Testis (tissue), 3 donors: ENCODE data around the gene EFCAB8. TPM values are rescaled to one million over a fixed set of nuclear protein-coding genes. Genes with fewer than 3 reads are reported as not detected.

Source experiments
- DNase-seq: peaks from one replicate; pipeline ENCODE4 v3.0.0-alpha.2; 2019
- H3K27ac ChIP-seq, 2 donors: fragments of 200-600 bp; sonication (generic); one replicate each; pipeline ENCODE4 v1.5.1; 2019
- H3K27me3 ChIP-seq: fragments of 200-600 bp; sonication (generic); one replicate; pipeline ENCODE4 v1.5.1; 2019
- H3K36me3 ChIP-seq: fragments of 200-600 bp; sonication (generic); one replicate; pipeline ENCODE4 v1.5.1; 2017; ENCODE audit warnings: low read depth; ENCODE audit errors: missing control alignments
- H3K4me1 ChIP-seq: fragments of 200-600 bp; sonication (generic); one replicate; pipeline ENCODE4 v1.5.1; 2019
- H3K4me3 ChIP-seq, 2 donors: fragments of 200-600 bp; sonication (generic); one replicate each; pipeline ENCODE4 v1.5.1; 2017 to 2019
- H3K9me3 ChIP-seq: fragments of 200-600 bp; sonication (generic); one replicate; pipeline ENCODE4 v1.5.1; 2017
- POLR2A ChIP-seq: fragments of 450-650 bp; IDR thresholded peaks from one replicate; pipeline ENCODE4 v1.6.1; 2017; ENCODE audit warnings: antibody characterized with exemption, mild to moderate bottlenecking, moderate library complexity
- WGBS, 2 donors: methylation state at CpG; one replicate each; pipeline ENCODE4 v1.1.5; 2018; 5-methylcytosine and 5-hydroxymethylcytosine counted together
- intact Hi-C: fragments of 100-400 bp; cut with DNase I; formaldehyde crosslinking; loops from one replicate; pipeline ENCODE4 v1.15.1; 2023; ENCODE audit warnings: low total_unique reads
- polyA plus RNA-seq: library from polyadenylated mRNA; stranded (reverse); fragments of 350-450 nt; fragmentation: Illumina TruSeq; extraction: RNeasy Lipid Tissue Mini Kit (QIAGEN cat#74804); gene quantifications from one replicate; pipeline ENCODE4 v1.2.3, GENCODE V29; 2014; ENCODE audit warnings: low read depth, low replicate concordance; ENCODE audit not compliant: insufficient read depth
- total RNA-seq, 2 donors: library from RNA; depleted of rRNA; stranded (reverse); fragments of >200 nt; gene quantifications; one replicate each; pipeline ENCODE4 v1.2.3, GENCODE V29; 2016
- TF ChIP-seq, protein P1 (sequence below), 3 experiments: fragments of 450-650 bp in 2 of 3; fragments of 200-600 bp in 1 of 3; sonication (generic) in 1 of 3; IDR thresholded peaks; one replicate each; pipeline ENCODE4 v1.5.1; 2016 to 2019; ENCODE audit warnings: antibody characterized with exemption in 3 of 3, mild to moderate bottlenecking in 2 of 3, moderate library complexity in 1 of 3

EFCAB8 gene
- total and polyA plus RNA-seq, 3 donors from 2014 or later, result 4.9 to 9.5 (median 6.3) TPM

DNA sequence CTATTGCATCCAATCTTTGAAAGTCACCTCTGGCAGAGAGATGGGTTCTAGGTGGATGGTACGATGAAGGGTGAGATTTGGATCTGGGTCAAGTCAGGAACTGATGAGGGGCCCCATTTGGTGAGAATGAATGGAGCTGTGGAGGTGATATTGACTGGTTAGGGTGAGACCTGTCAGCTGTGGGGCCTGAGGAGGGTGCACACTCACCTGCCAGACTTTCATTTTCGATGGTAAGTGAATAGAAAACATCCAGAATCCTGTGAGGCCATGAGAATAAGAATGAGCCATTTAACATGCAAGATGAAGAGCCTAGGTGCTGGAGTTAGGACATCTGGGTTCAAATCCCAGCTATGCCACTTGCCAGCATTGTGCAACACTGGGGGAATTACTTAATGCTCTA lies 138.7 kb downstream of the EFCAB8 start:
- no peaks in the 10 kb centered on the region for H3K27me3 ChIP-seq
- H3K27ac ChIP-seq, result no peak overlapping the region
- H3K4me3 ChIP-seq, result no peak overlapping the region
- DNase-seq, result no peak
- TF ChIP-seq, protein P1, sequence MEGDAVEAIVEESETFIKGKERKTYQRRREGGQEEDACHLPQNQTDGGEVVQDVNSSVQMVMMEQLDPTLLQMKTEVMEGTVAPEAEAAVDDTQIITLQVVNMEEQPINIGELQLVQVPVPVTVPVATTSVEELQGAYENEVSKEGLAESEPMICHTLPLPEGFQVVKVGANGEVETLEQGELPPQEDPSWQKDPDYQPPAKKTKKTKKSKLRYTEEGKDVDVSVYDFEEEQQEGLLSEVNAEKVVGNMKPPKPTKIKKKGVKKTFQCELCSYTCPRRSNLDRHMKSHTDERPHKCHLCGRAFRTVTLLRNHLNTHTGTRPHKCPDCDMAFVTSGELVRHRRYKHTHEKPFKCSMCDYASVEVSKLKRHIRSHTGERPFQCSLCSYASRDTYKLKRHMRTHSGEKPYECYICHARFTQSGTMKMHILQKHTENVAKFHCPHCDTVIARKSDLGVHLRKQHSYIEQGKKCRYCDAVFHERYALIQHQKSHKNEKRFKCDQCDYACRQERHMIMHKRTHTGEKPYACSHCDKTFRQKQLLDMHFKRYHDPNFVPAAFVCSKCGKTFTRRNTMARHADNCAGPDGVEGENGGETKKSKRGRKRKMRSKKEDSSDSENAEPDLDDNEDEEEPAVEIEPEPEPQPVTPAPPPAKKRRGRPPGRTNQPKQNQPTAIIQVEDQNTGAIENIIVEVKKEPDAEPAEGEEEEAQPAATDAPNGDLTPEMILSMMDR (IDR thresholded peaks at IDR 0.05), result no peak
- TF ChIP-seq POLR2A, result no peak
- H3K9me3 ChIP-seq, result no peaks in the 10 kb centered on the region
- intact Hi-C loops, result no loop called here
- no peaks in the 10 kb centered on the region for H3K36me3 ChIP-seq
- H3K4me1 ChIP-seq, result no peaks in the 10 kb centered on the region
- 79 to 81% methylated on average over 2 of the region's 2 CpGs for WGBS, 2 donors

DNA sequence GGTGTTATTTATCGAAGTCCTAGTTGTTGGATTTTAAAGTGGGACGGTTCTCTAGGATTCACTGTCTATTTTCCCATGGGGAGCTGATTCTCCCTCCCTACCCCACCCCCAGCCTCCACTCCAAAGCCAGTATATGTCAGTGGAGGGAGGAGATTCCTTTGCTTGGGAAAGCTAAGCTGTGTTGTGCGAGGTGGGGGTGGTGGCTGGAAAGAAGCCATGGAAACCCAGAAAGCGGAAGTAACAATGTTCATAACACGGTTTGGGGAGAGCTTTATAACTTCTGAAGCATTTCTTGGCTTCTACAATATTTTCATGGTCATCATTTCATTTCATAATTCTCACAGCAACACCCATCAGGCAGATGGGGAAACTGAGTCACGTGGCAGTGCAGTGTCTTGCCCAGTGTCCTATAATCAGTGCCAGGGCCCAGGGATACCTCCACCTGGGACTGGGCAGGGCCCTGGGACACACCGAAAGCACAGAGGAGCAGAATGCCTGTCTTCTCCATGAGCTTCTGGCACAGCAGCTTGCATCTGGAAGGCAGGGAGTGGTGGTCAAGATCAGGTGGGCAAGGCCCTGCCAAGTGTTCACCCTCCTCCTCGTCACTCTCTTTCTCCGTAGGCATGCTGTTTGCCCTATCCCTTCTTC lies 141.0 kb downstream of the EFCAB8 start:
- TF ChIP-seq, protein P1 (IDR thresholded peaks at IDR 0.05), result no peak
- Histone ChIP-seq H3K27ac (no peak overlapping the region), H3K27me3 (no peaks in the 10 kb centered on the region), H3K4me3 (no peak overlapping the region), H3K36me3 (no peaks in the 10 kb centered on the region), H3K9me3 (no peaks in the 10 kb centered on the region), H3K4me1 (no peaks in the 10 kb centered on the region)
- DNase-seq, result no peak
- WGBS, 2 donors, result 60% methylated on average over 9 of the region's 9 CpGs
- intact Hi-C loops, result no loop called here

DNA sequence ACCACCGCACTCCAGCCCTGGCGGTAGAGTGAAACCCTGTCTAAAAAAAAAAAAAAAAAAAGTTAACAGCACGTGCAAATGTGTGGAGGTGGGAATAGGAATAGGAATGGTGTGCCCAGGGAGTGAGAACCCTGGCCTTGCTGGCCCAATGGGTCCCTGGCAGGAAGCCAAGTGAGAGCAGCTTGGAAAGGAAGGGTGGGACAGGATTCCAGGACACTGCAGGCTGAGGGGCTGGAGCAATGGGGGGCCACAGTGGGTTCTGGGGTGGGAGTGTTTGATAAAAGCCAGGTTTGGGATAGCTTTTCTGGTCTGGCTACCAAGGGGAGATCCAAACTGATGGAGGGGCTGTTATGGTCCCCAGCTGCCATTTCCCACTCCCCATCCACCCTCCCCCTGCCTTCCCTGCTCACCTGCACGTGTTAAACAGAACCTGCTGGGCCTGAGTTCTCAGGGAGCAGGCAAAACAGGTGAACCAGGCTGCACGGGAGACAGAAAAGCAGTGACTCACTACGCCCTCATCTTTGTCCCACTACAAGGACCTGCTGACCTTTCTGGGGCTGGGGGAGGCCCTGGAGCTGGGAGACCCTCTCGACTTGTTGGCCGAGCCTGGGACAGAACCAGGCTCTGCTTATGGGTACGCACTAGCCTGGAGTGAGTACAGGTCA lies 142.2 kb downstream of the EFCAB8 start:
- H3K9me3 ChIP-seq, result no peaks in the 10 kb centered on the region
- H3K27me3 ChIP-seq, result no peaks in the 10 kb centered on the region
- H3K36me3 ChIP-seq, result no peaks in the 10 kb centered on the region
- DNase-seq, result no peak
- TF ChIP-seq, protein P1 (IDR thresholded peaks at IDR 0.05), result no peak
- no peak for TF ChIP-seq POLR2A
- H3K4me1 ChIP-seq, result no peaks in the 10 kb centered on the region
- H3K4me3 ChIP-seq, result no peak overlapping the region
- intact Hi-C loops, result no loop called here
- no peak overlapping the region for H3K27ac ChIP-seq
- 61 to 69% methylated on average over 9 of the region's 9 CpGs for WGBS, 2 donors

DNA sequence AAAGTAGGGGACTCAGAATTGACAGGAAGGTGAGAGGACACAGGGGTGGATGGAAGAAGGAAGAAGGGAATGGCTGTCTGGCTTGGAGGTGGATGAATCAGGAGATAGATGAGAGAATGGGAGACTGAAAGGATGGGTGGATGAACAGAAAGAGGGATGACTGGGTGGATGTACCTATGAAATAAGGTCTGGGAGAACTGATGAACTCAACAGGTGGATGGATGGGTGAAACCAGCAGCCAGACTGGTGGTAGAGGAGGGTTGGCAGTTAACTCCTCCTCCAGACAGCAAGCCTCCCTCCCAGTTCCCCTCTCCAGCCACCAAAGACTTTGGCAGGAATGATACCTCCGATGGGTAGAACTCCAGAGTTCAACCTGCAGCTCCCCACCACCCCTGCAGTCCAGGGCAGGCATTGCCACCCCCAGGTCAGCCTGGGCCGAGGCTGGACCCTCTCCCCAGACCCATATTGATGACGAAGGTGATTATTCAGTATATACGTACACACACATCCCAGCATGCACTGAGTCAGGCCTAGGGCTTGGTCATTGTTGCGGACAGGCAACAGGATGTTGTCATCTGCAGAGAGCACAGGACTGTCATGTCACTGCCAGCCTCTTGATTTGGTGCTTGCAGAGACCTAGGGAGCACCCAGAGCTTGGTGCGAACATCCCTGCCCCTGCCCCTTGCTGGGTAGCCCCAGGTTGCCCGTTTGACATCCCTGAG lies 143.5 kb downstream of the EFCAB8 start:
- no peaks in the 10 kb centered on the region for H3K4me1 ChIP-seq
- DNase-seq, result no peak
- no peaks in the 10 kb centered on the region for H3K27me3 ChIP-seq
- H3K9me3 ChIP-seq, result no peaks in the 10 kb centered on the region
- intact Hi-C loops, result no loop called here
- H3K36me3 ChIP-seq, result no peaks in the 10 kb centered on the region
- H3K4me3 ChIP-seq, result no peak overlapping the region
- 86 to 91% methylated on average over 6 to 7 of the region's 7 CpGs for WGBS, 2 donors
- no peak overlapping the region for H3K27ac ChIP-seq
- TF ChIP-seq, protein P1 (IDR thresholded peaks at IDR 0.05), result no peak
- TF ChIP-seq POLR2A, result no peak
